H1 (cell line): ENCODE results near the gene AK2. TPM values are rescaled to one million over a fixed set of nuclear protein-coding genes. Genes with fewer than 3 reads are reported as not detected.
"Not testable (repeated sequence)": the region's sequence is repeated elsewhere in the genome, so short reads cannot be mapped to it uniquely, and the experiment has no call there.

Experiments
- CTCF ChIA-PET: fragments of 300-600 bp; sonication (Branson Sonifier 250); formaldehyde crosslinking; loops from one replicate; lab custom pipeline; 2021; ENCODE audit not compliant: partially characterized antibody; lab: Charles Lee
- POLR2A ChIA-PET: fragments of 300-600 bp; sonication (Branson Sonifier 250); formaldehyde crosslinking; loops from one replicate; lab custom pipeline; 2021; ENCODE audit warnings: inconsistent platforms; ENCODE audit not compliant: partially characterized antibody; lab: Charles Lee
- DNase-seq, 2 experiments: peaks; one replicate each; pipeline versions ENCODE4 v3.0.0 to v3.0.0-alpha.2; 2010 to 2022; ENCODE audit warnings: low spot score in 2 of 2, low read depth in 1 of 2, mixed read lengths in 1 of 2
- FAIRE-seq: peaks from 2 replicates; lab custom pipeline; 2011; peaks lifted over from hg19 to GRCh38; lab: Jason Lieb, UNC
- H2AFZ ChIP-seq: 2 replicates; pipeline ENCODE4 v1.8.1; 2012; ENCODE audit warnings: low read length, inconsistent platforms
- H2AK5ac ChIP-seq: 2 replicates; pipeline ENCODE4 v1.6.1; 2013; ENCODE audit warnings: low read depth, low read length
- H2BK120ac ChIP-seq: replicated peaks from 2 replicates; pipeline ENCODE3; 2013; ENCODE audit warnings: low read depth, low read length, inconsistent platforms
- H2BK12ac ChIP-seq: 2 replicates; pipeline ENCODE4 v1.6.1; 2013; ENCODE audit warnings: low read depth, low read length
- H2BK15ac ChIP-seq: 2 replicates; pipeline ENCODE4 v1.6.1; 2013; ENCODE audit warnings: low read length
- H2BK20ac ChIP-seq: 2 replicates; pipeline ENCODE4 v1.6.1; 2013; ENCODE audit warnings: low read length
- H2BK5ac ChIP-seq: 2 replicates; pipeline ENCODE4 v1.6.1; 2013; ENCODE audit warnings: low read depth, low read length
- H3K14ac ChIP-seq: 2 replicates; pipeline ENCODE4 v1.6.1; 2013; ENCODE audit warnings: inconsistent platforms; ENCODE audit not compliant: insufficient read length
- H3K18ac ChIP-seq: 2 replicates; pipeline ENCODE4 v1.6.1; 2013; ENCODE audit warnings: low read length; ENCODE audit errors: extremely low read depth
- H3K23ac ChIP-seq: 2 replicates; pipeline ENCODE4 v1.6.1; 2013; ENCODE audit warnings: inconsistent platforms; ENCODE audit not compliant: insufficient read length
- H3K23me2 ChIP-seq: 2 replicates; pipeline ENCODE4 v1.6.1; 2013; ENCODE audit warnings: low read depth, low read length
- H3K27ac ChIP-seq: 2 replicates; pipeline ENCODE4 v1.6.1; 2011; ENCODE audit warnings: low read depth, low read length, inconsistent platforms
- H3K27me3 ChIP-seq, 4 experiments: replicated peaks in 1 of 4; 1 replicate in 1 of 4; 2 replicates in 3 of 4; pipeline versions ENCODE4 v1.6.1 to v1.8.1; 2011 to 2013; ENCODE audit warnings: low read length in 3 of 4, mild to moderate bottlenecking in 3 of 4, inconsistent platforms in 2 of 4, mixed read lengths in 2 of 4, moderate library complexity in 1 of 4; ENCODE audit not compliant: control insufficient read depth in 3 of 4, insufficient read depth in 3 of 4; ENCODE audit errors: extremely low read depth in 1 of 4
- H3K36me3 ChIP-seq, 4 experiments: 2 replicates each; pipeline versions ENCODE4 v1.6.1 to v1.8.1; 2011 to 2013; ENCODE audit warnings: mild to moderate bottlenecking in 4 of 4, low read length in 3 of 4, moderate library complexity in 2 of 4, control low read depth in 1 of 4, inconsistent platforms in 1 of 4; ENCODE audit not compliant: insufficient read depth in 4 of 4, control insufficient read depth in 2 of 4
- H3K4ac ChIP-seq: replicated peaks from 2 replicates; pipeline ENCODE3; 2013; ENCODE audit warnings: low read length, low read depth, mixed read lengths, inconsistent platforms; ENCODE audit not compliant: insufficient read length
- H3K4me1 ChIP-seq, 4 experiments: replicated peaks in 1 of 4; 1 replicate in 1 of 4; 2 replicates in 3 of 4; pipeline versions ENCODE4 v1.6.1 to v1.8.1; 2011 to 2013; ENCODE audit warnings: low read length in 3 of 4, inconsistent platforms in 2 of 4, mixed read lengths in 1 of 4; ENCODE audit not compliant: insufficient read depth in 4 of 4, control insufficient read depth in 3 of 4
- H3K4me2 ChIP-seq, 2 experiments: 2 replicates each; pipeline versions ENCODE4 v1.6.1 to v1.8.1; 2011 to 2013; ENCODE audit warnings: low read depth in 2 of 2, low read length in 2 of 2, control low read depth in 1 of 2, inconsistent platforms in 1 of 2, mild to moderate bottlenecking in 1 of 2; ENCODE audit not compliant: insufficient read depth in 1 of 2
- H3K4me3 ChIP-seq, 4 experiments: fragments of 200-600, 300-600 bp in 1 of 4; sonication (generic), shearing (Covaris generic), sonication (Bioruptor Twin) in 1 of 4; 2 replicates each; pipeline versions ENCODE4 v1.5.1 to v1.8.1; 2011 to 2016; ENCODE audit warnings: low read length in 4 of 4, low read depth in 3 of 4, control low read depth in 2 of 4, inconsistent platforms in 2 of 4, mild to moderate bottlenecking in 2 of 4, mixed read lengths in 1 of 4, moderate library complexity in 1 of 4; ENCODE audit not compliant: insufficient read depth in 2 of 4; ENCODE audit errors: extremely low read depth in 1 of 4
- H3K56ac ChIP-seq: replicated peaks from 2 replicates; pipeline ENCODE3; 2013; ENCODE audit warnings: low read depth, mild to moderate bottlenecking, mixed read lengths, low read length, inconsistent platforms; ENCODE audit not compliant: insufficient read length
- H3K79me1 ChIP-seq: 2 replicates; pipeline ENCODE4 v1.6.1; 2013; ENCODE audit warnings: low read depth, low read length, control low read depth
- H3K79me2 ChIP-seq, 2 experiments: 2 replicates each; pipeline versions ENCODE4 v1.6.1 to v1.8.1; 2012 to 2013; ENCODE audit warnings: low read length in 2 of 2, mild to moderate bottlenecking in 2 of 2, inconsistent platforms in 1 of 2; ENCODE audit not compliant: insufficient read depth in 2 of 2, control insufficient read depth in 1 of 2
- H3K9ac ChIP-seq, 4 experiments: replicated peaks in 1 of 4; 1 replicate in 1 of 4; 2 replicates in 3 of 4; pipeline versions ENCODE4 v1.6.1 to v1.8.1; 2011 to 2013; ENCODE audit warnings: low read depth in 3 of 4, low read length in 3 of 4, control low read depth in 2 of 4, mild to moderate bottlenecking in 2 of 4, moderate library complexity in 2 of 4, inconsistent platforms in 1 of 4; ENCODE audit errors: extremely low read depth in 1 of 4
- H3K9me3 ChIP-seq, 2 experiments: 2 replicates each; pipeline versions ENCODE4 v1.6.1 to v1.8.1; 2012 to 2013; ENCODE audit warnings: mild to moderate bottlenecking in 2 of 2, moderate library complexity in 2 of 2, control low read depth in 1 of 2, inconsistent platforms in 1 of 2, low read depth in 1 of 2, low read length in 1 of 2, mixed read lengths in 1 of 2; ENCODE audit not compliant: insufficient read depth in 2 of 2
- H4K20me1 ChIP-seq, 2 experiments: replicated peaks in 1 of 2; 2 replicates each; pipeline versions ENCODE3 to v1.8.1; 2011 to 2013; ENCODE audit warnings: inconsistent platforms in 2 of 2, low read length in 2 of 2, mild to moderate bottlenecking in 1 of 2; ENCODE audit not compliant: insufficient read depth in 2 of 2, control insufficient read depth in 1 of 2
- H4K5ac ChIP-seq: 2 replicates; pipeline ENCODE4 v1.6.1; 2013; ENCODE audit warnings: low read length, low read depth, mixed read lengths, inconsistent platforms; ENCODE audit not compliant: insufficient read length
- H4K8ac ChIP-seq: 2 replicates; pipeline ENCODE4 v1.8.0; 2013; ENCODE audit warnings: mild to moderate bottlenecking, moderate library complexity, low read length, inconsistent platforms; ENCODE audit not compliant: insufficient read depth; ENCODE audit errors: extremely low read depth
- H4K91ac ChIP-seq: replicated peaks from 2 replicates; pipeline ENCODE3; 2013; ENCODE audit warnings: low read length, mixed read lengths, inconsistent platforms; ENCODE audit not compliant: insufficient read length
- BRCA1 ChIP-seq: IDR thresholded peaks from 2 replicates; pipeline ENCODE4 v1.6.1; 2012; ENCODE audit warnings: low read depth, low read length, improper control_type of control experiment
- CHD1 ChIP-seq: IDR thresholded peaks from 2 replicates; pipeline ENCODE4 v1.6.1; 2012; ENCODE audit warnings: low read depth, low read length, improper control_type of control experiment
- E2F6 ChIP-seq: IDR thresholded peaks from 2 replicates; pipeline ENCODE4 v1.6.1; 2012; ENCODE audit warnings: inconsistent platforms
- WGBS, 2 experiments: shearing (Covaris generic) in 1 of 2; methylation state at CpG; one replicate each; pipeline versions ENCODE4 v1.1.6 to v1.1.7; 2013 to 2015; ENCODE audit warnings: low lambda C conversion rate in 2 of 2, mixed read lengths in 2 of 2, inconsistent platforms in 1 of 2, low coverage in 1 of 2, missing lambda C conversion rate in 1 of 2; ENCODE audit not compliant: insufficient replicate concordance in 2 of 2, insufficient coverage in 1 of 2, insufficient read length in 1 of 2; ENCODE audit errors: extremely low coverage in 1 of 2, missing lambda C conversion rate in 1 of 2; 5-methylcytosine and 5-hydroxymethylcytosine counted together
- polyA plus RNA-seq, 7 experiments: library from polyadenylated mRNA; depleted of rRNA in 3 of 7; stranded (reverse) in 5 of 7; unstranded in 2 of 7; fragments of >200 nt in 5 of 7; fragments of 200-250 nt in 2 of 7; gene quantifications; 1 replicate in 5 of 7; 2 replicates in 1 of 7; 4 replicates in 1 of 7; pipeline versions ENCODE4 v1.2.1 to v1.2.3, GENCODE V29; 2011 to 2013; ENCODE audit warnings: missing spikeins in 2 of 7, mixed read lengths in 2 of 7
- total RNA-seq: library from RNA; stranded (reverse); fragmentation: NEBNext Ultra II Directional; extraction: Animal tissue kit (Norgen Biotek cat#: 25700); gene quantifications from 2 replicates; pipeline ENCODE4 v1.2.1, GENCODE V29; 2021

AK2 gene
- total and polyA plus RNA-seq, 2 of the 8 experiments (the other 6 are each of a cell fraction or from before 2014, with no cell fraction given): 92.3 to 137 TPM

GRCh38 chr1:33070628-33071027, 33.9 kb upstream of the AK2 start (continued):
- no peak for TF ChIP-seq E2F6
- TF ChIP-seq CHD1: no peak
- TF ChIP-seq BRCA1: no peak

- H3K23me2 ChIP-seq, H3K27ac ChIP-seq, H4K5ac ChIP-seq, H3K79me2 ChIP-seq, H3K36me3 ChIP-seq, H2AK5ac ChIP-seq, H3K9ac ChIP-seq, H3K4ac ChIP-seq, H2BK15ac ChIP-seq, H2BK12ac ChIP-seq, H3K18ac ChIP-seq, H3K56ac ChIP-seq, FAIRE-seq, POLR2A ChIA-PET, H4K20me1 ChIP-seq, H2BK20ac ChIP-seq, DNase-seq, H3K23ac ChIP-seq, H3K4me2 ChIP-seq, H2BK120ac ChIP-seq, H3K4me1 ChIP-seq, H3K4me3 ChIP-seq, H2AFZ ChIP-seq, H3K27me3 ChIP-seq, H4K8ac ChIP-seq, H2BK5ac ChIP-seq, H3K14ac ChIP-seq, H3K79me1 ChIP-seq, H4K91ac ChIP-seq: not testable (repeated sequence)
- CTCF ChIA-PET: interaction anchor here (0.7 kb wide), 1 partner anchor 18 kb away, joined by 3 read pairs; no protein-coding TSS in a partner anchor
- 82% methylated on average over 2 of the region's 2 CpGs; no CpG with 5 or more reads in 1 of the 2 experiments for WGBS, 2 experiments
- H3K9me3 ChIP-seq: peaks cover 20 to 27% of the 10 kb centered on the region in 2 experiments
Observed at GRCh38 chr1:33068108-33068507, 31.4 kb upstream of the AK2 start.
